DOHH2 (cell line): Measurements from ENCODE around the gene TLR5.
A peak's percentile ranks its signal among the peaks of the same experiment; 100 is the strongest.

Experiments used
- H3F3A ChIP-seq: fragments of 200-600 bp; sonication (generic), shearing (Covaris generic); 2 replicates; pipeline ENCODE4 v1.6.0; 2016; ENCODE audit warnings: antibody characterized with exemption, mild to moderate bottlenecking; ENCODE audit not compliant: control insufficient read depth, insufficient read depth
- H3K27ac ChIP-seq: fragments of 200-600 bp; sonication (generic); 2 replicates; pipeline ENCODE4 v1.5.1; 2014; ENCODE audit warnings: low read depth, mild to moderate bottlenecking, low read length, moderate library complexity
- H3K27me3 ChIP-seq: fragments of 200-600 bp; sonication (generic); 2 replicates; pipeline ENCODE4 v1.6.1; 2014; ENCODE audit warnings: mild to moderate bottlenecking, low read length, mixed read lengths; ENCODE audit not compliant: control insufficient read depth
- H3K36me3 ChIP-seq: fragments of 200-600 bp; sonication (generic); 2 replicates; pipeline ENCODE4 v1.6.1; 2014; ENCODE audit warnings: mild to moderate bottlenecking, low read length, moderate library complexity, mixed read lengths; ENCODE audit not compliant: control insufficient read depth
- H3K4me1 ChIP-seq: fragments of 200-600 bp; sonication (generic); 2 replicates; pipeline ENCODE4 v1.6.1; 2014; ENCODE audit warnings: mild to moderate bottlenecking, low read length, mixed read lengths; ENCODE audit not compliant: control insufficient read depth
- H3K4me2 ChIP-seq: fragments of 200-600 bp; sonication (generic); 2 replicates; pipeline ENCODE4 v1.6.0; 2014; ENCODE audit warnings: mild to moderate bottlenecking, low read length, moderate library complexity
- H3K4me3 ChIP-seq: fragments of 200-600 bp; sonication (generic); 2 replicates; pipeline ENCODE4 v1.5.1; 2014; ENCODE audit warnings: mild to moderate bottlenecking, low read length, mixed read lengths
- H3K79me2 ChIP-seq: fragments of 200-600 bp; sonication (generic); 2 replicates; pipeline ENCODE4 v1.6.1; 2014; ENCODE audit warnings: mild to moderate bottlenecking, low read length, mixed read lengths; ENCODE audit not compliant: control insufficient read depth
- H3K9me2 ChIP-seq: fragments of 200-600 bp; sonication (generic); replicated peaks from 2 replicates; pipeline ENCODE4 v1.6.1; 2014; ENCODE audit warnings: mild to moderate bottlenecking, low read length, mixed read lengths; ENCODE audit not compliant: control insufficient read depth
- H3K9me3 ChIP-seq: fragments of 200-600 bp; sonication (generic); 2 replicates; pipeline ENCODE4 v1.6.1; 2014; ENCODE audit warnings: antibody characterized with exemption, low read length, mixed read lengths; ENCODE audit not compliant: control insufficient read depth, insufficient read depth
- H4K20me1 ChIP-seq: fragments of 200-600 bp; sonication (generic); 2 replicates; pipeline ENCODE4 v1.6.0; 2014; ENCODE audit warnings: low read depth, mild to moderate bottlenecking, antibody characterized with exemption, low read length, moderate library complexity; ENCODE audit not compliant: control insufficient read depth, insufficient read depth
- EZH2phosphoT487 ChIP-seq: fragments of 200-600 bp; sonication (generic); IDR thresholded peaks from 2 replicates; pipeline ENCODE4 v1.6.1; 2017; ENCODE audit warnings: borderline replicate concordance, mild to moderate bottlenecking, antibody characterized with exemption, low read length, moderate library complexity, mixed read lengths
- TF ChIP-seq, protein P1 (sequence below): fragments of 200-600 bp; sonication (generic); IDR thresholded peaks from one replicate; pipeline ENCODE4 v1.5.1; 2014; ENCODE audit warnings: antibody characterized with exemption, mild to moderate bottlenecking, low read depth, low read length; ENCODE audit not compliant: poor library complexity, severe bottlenecking

The TLR5 gene

DNA sequence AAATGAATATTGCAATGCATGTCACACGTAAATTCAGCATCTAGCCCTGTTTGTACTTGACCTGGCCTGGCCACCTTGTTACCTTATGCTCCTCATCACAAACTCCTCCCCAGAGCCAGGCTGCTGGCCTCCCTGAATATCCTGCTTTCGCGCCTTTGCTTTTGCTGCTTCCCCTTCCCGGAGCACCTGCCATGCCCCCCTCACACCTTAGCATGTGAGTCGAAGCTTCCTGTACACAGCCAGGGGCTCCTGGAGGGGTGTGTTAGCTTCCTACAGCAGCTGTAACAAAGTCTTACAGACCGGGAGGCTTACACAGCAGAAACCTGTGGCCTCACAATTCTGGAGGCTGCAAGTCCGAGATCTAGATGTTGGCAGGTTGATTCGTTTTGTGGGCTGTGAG is 60.1 kb downstream of the TLR5 start:
- Histone ChIP-seq H3K4me1 (no peaks in the 10 kb centered on the region), H3K9me3 (no peaks in the 10 kb centered on the region), H3F3A (no peaks in the 10 kb centered on the region), H3K27ac (no peak overlapping the region), H3K36me3 (no peaks in the 10 kb centered on the region), H3K27me3 (no peaks in the 10 kb centered on the region), H3K4me3 (no peak overlapping the region), H3K9me2 (no peaks in the 10 kb centered on the region), H4K20me1 (no peaks in the 10 kb centered on the region), H3K4me2 (no peak overlapping the region), H3K79me2 (no peaks in the 10 kb centered on the region)
- no peak for TF ChIP-seq EZH2phosphoT487
- TF ChIP-seq, protein P1, sequence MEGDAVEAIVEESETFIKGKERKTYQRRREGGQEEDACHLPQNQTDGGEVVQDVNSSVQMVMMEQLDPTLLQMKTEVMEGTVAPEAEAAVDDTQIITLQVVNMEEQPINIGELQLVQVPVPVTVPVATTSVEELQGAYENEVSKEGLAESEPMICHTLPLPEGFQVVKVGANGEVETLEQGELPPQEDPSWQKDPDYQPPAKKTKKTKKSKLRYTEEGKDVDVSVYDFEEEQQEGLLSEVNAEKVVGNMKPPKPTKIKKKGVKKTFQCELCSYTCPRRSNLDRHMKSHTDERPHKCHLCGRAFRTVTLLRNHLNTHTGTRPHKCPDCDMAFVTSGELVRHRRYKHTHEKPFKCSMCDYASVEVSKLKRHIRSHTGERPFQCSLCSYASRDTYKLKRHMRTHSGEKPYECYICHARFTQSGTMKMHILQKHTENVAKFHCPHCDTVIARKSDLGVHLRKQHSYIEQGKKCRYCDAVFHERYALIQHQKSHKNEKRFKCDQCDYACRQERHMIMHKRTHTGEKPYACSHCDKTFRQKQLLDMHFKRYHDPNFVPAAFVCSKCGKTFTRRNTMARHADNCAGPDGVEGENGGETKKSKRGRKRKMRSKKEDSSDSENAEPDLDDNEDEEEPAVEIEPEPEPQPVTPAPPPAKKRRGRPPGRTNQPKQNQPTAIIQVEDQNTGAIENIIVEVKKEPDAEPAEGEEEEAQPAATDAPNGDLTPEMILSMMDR = no peak

DNA sequence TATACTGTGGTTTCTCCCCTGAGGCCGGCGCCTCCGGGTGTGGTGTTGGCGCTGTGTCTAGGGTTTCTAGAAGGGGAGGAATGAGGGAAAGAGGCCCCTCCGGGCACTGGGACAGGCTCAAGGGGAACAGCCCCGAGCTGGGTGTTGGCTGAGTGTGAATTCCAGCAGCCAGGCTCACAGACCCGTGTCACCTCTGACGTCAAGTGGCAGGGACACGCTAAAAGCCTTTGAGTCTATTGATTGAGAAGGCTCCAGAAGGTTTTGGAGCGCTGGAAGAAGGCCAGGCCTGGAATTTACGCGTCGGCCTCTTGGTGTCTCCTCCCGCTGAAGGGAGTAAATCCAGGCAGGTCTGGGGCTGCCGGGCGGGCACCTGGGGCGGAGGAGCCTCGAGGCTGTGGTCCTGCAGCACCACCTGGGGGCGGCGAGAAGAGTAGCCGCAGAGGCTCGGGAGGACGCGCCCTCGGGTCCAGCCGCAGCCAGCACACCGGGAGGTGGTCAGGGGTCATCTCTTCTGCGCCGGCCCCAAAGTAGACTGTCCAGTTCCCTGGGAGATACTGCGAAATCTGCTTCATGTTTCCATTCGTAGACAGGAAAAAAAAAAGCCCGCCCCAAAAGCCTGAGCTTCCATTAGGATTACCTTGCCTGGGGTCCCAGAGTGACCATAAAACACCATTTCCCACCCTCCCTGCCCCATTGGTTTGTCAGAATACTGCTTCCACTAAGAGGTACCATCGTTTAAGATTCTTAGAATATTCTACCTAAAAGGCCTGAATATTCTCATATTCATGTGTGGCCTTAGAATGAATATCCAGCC is 61.7 kb downstream of the TLR5 start:
- Histone ChIP-seq H3K4me2 (peak overlapping the region; percentile 64), H3K27ac (no peak overlapping the region), H3K27me3 (no peaks in the 10 kb centered on the region), H3K4me3 (peak overlapping the region; percentile 59), H3F3A (no peaks in the 10 kb centered on the region), H3K4me1 (no peaks in the 10 kb centered on the region), H3K9me2 (no peaks in the 10 kb centered on the region), H3K9me3 (no peaks in the 10 kb centered on the region), H3K36me3 (no peaks in the 10 kb centered on the region), H3K79me2 (no peaks in the 10 kb centered on the region), H4K20me1 (no peaks in the 10 kb centered on the region)
- TF ChIP-seq, protein P1 = peak; percentile 71
- TF ChIP-seq EZH2phosphoT487 = no peak

DNA sequence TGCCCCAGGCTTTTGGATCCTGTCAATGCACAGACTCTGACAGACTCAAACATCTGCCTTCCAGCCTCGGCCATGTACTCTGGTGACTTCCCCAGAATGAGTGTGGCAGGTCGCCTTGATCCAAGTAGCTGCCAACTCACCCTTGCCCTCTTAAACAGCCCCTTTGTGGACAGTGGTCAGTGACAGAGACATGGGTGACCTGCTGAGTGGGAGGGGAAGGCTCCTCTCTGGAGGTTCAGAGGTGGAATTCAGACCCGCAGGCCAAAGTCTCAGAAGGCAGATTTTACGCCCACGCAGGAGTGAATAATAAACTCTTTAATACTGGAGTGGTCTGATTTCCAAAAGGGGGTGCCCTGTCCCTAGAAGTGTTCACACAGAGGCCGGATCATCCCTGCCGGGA is 63.5 kb downstream of the TLR5 start:
- no peaks in the 10 kb centered on the region for H3K27me3 ChIP-seq
- H3K4me2 ChIP-seq = no peak overlapping the region
- no peaks in the 10 kb centered on the region for H3F3A ChIP-seq
- H4K20me1 ChIP-seq = no peaks in the 10 kb centered on the region
- H3K4me1 ChIP-seq = no peaks in the 10 kb centered on the region
- H3K36me3 ChIP-seq = no peaks in the 10 kb centered on the region
- H3K9me3 ChIP-seq = no peaks in the 10 kb centered on the region
- no peak overlapping the region for H3K27ac ChIP-seq
- no peak overlapping the region for H3K4me3 ChIP-seq
- H3K9me2 ChIP-seq = no peaks in the 10 kb centered on the region
- TF ChIP-seq, protein P1 = no peak
- no peak for TF ChIP-seq EZH2phosphoT487
- H3K79me2 ChIP-seq = no peaks in the 10 kb centered on the region
